ENCODE data around the gene CSDE1. TPM values are rescaled to one million over a fixed set of nuclear protein-coding genes. Genes with fewer than 3 reads are reported as not detected.

CSDE1 gene
- total RNA-seq, 1 experiment from 2014 or later, result 812 TPM

DNA sequence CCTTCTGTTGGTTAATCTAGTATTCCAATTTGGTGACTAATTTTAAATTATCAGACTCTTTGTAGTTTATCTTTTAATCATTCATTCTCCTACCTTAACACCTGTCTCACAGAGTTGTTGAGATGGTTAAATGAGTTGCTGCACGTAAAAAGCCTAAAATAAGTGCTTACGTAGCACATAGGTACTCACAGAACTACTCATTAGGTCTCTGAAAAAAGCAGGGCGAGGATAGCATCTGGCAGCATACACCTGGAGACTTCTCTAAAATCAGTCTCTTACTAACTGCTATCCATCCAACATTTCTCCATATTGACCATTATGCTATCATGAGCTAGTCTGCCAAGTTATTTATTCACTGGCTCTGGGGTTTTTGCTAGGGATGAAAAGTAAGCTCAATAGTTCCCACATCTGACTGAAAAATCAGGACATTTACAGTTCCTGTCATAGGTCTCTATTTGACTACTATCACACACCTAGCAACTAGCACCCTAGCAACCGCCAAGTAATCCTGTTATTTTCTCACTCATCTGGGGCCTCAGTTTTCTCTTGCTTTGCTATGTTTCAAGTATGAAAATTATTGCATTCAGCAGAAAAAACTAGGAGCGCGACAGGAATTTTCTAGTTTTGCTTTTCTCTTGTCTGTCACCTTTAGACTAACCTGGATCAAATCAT lies 11.2 kb downstream of the CSDE1 start:
- H3K9me3 ChIP-seq (ENCODE audit: low read depth, low read length, poor library complexity, severe bottlenecking), result no peaks in the 10 kb centered on the region
- no peak overlapping the region for H3K27ac ChIP-seq (ENCODE audit: low read depth, low read length, poor library complexity, severe bottlenecking)
- POLR2A ChIA-PET (ENCODE audit: low non-redundant PET), result no interaction called here
- H3K27me3 ChIP-seq (replicated peaks; ENCODE audit: insufficient read depth, low read depth, low read length, poor library complexity), result no peaks in the 10 kb centered on the region
- H3K4me3 ChIP-seq (ENCODE audit: low read depth, low read length, poor library complexity, severe bottlenecking), result no peak overlapping the region
- CTCF ChIA-PET, result no interaction called here
- no TSS peak for BruUV-seq (replicated peaks)
- TF ChIP-seq EZH2 (IDR thresholded peaks at IDR 0.05; ENCODE audit: borderline replicate concordance, low read depth, low read length, poor library complexity, severe bottlenecking), result no peak
- TF ChIP-seq, protein P1, sequence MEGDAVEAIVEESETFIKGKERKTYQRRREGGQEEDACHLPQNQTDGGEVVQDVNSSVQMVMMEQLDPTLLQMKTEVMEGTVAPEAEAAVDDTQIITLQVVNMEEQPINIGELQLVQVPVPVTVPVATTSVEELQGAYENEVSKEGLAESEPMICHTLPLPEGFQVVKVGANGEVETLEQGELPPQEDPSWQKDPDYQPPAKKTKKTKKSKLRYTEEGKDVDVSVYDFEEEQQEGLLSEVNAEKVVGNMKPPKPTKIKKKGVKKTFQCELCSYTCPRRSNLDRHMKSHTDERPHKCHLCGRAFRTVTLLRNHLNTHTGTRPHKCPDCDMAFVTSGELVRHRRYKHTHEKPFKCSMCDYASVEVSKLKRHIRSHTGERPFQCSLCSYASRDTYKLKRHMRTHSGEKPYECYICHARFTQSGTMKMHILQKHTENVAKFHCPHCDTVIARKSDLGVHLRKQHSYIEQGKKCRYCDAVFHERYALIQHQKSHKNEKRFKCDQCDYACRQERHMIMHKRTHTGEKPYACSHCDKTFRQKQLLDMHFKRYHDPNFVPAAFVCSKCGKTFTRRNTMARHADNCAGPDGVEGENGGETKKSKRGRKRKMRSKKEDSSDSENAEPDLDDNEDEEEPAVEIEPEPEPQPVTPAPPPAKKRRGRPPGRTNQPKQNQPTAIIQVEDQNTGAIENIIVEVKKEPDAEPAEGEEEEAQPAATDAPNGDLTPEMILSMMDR (conservative IDR thresholded peaks at IDR 0.05; ENCODE audit: low read depth, low read length), result no peak
- H3K4me1 ChIP-seq (ENCODE audit: insufficient read depth, low read length, poor library complexity, severe bottlenecking), result no peaks in the 10 kb centered on the region
- intact Hi-C loops (cut with micrococcal nuclease; ENCODE audit: unreplicated experiment), result no loop called here
- DNase-seq (ENCODE audit: low spot score), result no peak
- H3K36me3 ChIP-seq (ENCODE audit: insufficient read depth, low read length, poor library complexity, severe bottlenecking), result peaks cover 88% of the 10 kb centered on the region

DNA sequence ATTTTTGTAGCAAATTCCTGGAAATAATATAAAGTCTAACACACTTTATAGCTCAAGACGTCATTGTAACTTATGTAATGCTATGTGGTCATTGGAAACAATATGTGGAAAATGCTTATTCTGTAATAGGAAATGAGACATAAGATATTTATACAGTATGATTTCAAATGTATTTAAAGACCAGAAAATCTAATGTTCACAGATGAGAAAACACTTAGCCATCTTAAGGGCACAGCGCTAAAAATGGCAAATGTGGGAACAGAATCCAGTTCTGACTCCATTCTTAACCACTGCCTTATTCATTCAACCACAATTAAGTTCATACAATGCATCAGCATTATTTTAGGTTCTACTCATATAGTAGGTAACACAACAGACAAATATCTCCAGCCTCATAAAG lies 12.5 kb downstream of the CSDE1 start:
- Histone ChIP-seq H3K4me3 (ENCODE audit: low read depth, low read length, poor library complexity, severe bottlenecking) (no peak overlapping the region), H3K36me3 (ENCODE audit: insufficient read depth, low read length, poor library complexity, severe bottlenecking) (peaks cover 94% of the 10 kb centered on the region), H3K4me1 (ENCODE audit: insufficient read depth, low read length, poor library complexity, severe bottlenecking) (no peaks in the 10 kb centered on the region), H3K9me3 (ENCODE audit: low read depth, low read length, poor library complexity, severe bottlenecking) (no peaks in the 10 kb centered on the region), H3K27ac (ENCODE audit: low read depth, low read length, poor library complexity, severe bottlenecking) (no peak overlapping the region), H3K27me3 (replicated peaks; ENCODE audit: insufficient read depth, low read depth, low read length, poor library complexity) (no peaks in the 10 kb centered on the region)
- no peak for DNase-seq (ENCODE audit: low spot score)
- intact Hi-C loops (cut with micrococcal nuclease; ENCODE audit: unreplicated experiment), result no loop called here
- TF ChIP-seq, protein P1 (conservative IDR thresholded peaks at IDR 0.05; ENCODE audit: low read depth, low read length), result no peak
- TF ChIP-seq EZH2 (IDR thresholded peaks at IDR 0.05; ENCODE audit: borderline replicate concordance, low read depth, low read length, poor library complexity, severe bottlenecking), result no peak
- ChIA-PET CTCF (no interaction called here), POLR2A (ENCODE audit: low non-redundant PET) (no interaction called here)
- no TSS peak for BruUV-seq (replicated peaks)

DNA sequence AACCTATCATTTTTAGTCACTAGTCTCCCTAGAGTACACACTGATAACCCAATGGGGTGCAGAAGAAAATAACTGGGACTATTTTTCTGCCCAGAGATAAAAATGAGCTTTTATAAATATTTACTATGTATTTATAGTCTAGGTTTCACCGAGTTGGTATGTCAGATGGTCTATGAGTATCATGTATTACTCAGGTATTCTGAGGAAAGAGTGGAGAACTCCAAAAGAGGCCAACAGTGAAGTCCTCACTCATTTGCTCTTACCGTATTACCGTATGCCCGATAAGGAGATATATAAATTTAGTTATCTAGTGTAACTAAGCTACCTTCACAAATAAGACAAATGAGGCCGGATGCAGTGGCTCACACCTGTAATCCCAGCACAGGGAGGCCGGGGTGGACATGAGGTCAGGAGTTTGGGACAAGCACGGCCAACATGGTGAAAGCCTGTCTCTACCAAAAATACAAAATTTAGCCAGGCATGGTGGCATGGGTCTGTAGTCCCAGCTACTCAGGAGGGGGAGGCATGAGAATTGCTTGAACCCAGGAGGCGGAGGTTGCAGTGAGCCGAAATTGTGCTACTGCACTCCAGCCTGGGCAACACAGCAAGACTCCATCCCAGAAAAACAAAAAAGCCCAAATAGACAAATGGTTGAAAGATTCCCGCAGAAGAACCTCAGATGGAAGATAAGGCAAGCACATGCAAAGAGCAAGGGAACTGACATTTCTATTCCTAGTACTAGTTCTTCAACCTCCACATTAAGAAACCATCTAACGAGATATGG lies 15.6 kb downstream of the CSDE1 start:
- BruUV-seq (replicated peaks), result no TSS peak
- Histone ChIP-seq H3K9me3 (ENCODE audit: low read depth, low read length, poor library complexity, severe bottlenecking) (no peaks in the 10 kb centered on the region), H3K36me3 (ENCODE audit: insufficient read depth, low read length, poor library complexity, severe bottlenecking) (peaks cover 90% of the 10 kb centered on the region), H3K4me3 (ENCODE audit: low read depth, low read length, poor library complexity, severe bottlenecking) (no peak overlapping the region), H3K27ac (ENCODE audit: low read depth, low read length, poor library complexity, severe bottlenecking) (no peak overlapping the region), H3K27me3 (replicated peaks; ENCODE audit: insufficient read depth, low read depth, low read length, poor library complexity) (no peaks in the 10 kb centered on the region), H3K4me1 (ENCODE audit: insufficient read depth, low read length, poor library complexity, severe bottlenecking) (no peaks in the 10 kb centered on the region)
- POLR2A ChIA-PET (ENCODE audit: low non-redundant PET), result no interaction called here
- TF ChIP-seq, protein P1 (conservative IDR thresholded peaks at IDR 0.05; ENCODE audit: low read depth, low read length), result no peak
- no peak for TF ChIP-seq EZH2 (IDR thresholded peaks at IDR 0.05; ENCODE audit: borderline replicate concordance, low read depth, low read length, poor library complexity, severe bottlenecking)
- DNase-seq (ENCODE audit: low spot score), result no peak
- CTCF ChIA-PET, result no interaction called here
- intact Hi-C loops (cut with micrococcal nuclease; ENCODE audit: unreplicated experiment), result no loop called here

Data from A673 (cell line).